ENCODE results near the gene DAPK1. TPM values are rescaled to one million over a fixed set of nuclear protein-coding genes. Genes with fewer than 3 reads are reported as not detected.

The DAPK1 gene
- total RNA-seq, 1 donor from 2014 or later, result 29.5 TPM

DNA sequence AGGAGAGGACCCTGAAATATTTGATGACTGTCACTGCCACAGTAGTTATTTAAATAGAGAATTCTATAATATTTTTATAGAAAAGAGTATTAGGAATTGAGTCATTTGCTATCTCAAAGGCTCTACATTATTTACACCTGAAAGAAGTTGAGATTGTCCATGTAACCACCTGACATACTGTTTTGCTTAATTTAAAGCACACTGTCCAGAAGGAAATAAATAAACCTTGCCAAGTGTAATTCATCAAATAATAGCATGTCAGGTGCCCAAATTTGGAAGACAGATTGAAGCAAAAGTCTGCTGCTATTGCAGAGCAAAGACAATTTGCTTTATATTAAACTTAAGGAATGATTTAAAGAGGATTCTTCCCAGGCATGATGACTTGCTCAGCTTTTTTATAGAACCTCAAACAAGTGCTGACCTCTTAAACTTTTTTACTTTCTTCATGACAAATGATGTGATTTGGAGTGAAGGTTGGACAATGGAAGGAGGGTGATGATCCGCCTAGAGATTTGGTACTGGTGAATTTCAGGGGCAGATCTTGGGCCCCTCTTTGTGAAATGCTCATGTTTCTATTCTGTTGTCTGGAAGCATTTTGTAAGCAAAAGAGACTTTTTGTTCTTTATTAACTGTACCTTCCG lies 65.0 kb downstream of the DAPK1 start:
- Histone ChIP-seq H4K20me1 (ENCODE audit: low read depth) (peaks cover 4% of the 10 kb centered on the region), H3K4me1 (no peaks in the 10 kb centered on the region), H3K36me3 (no peaks in the 10 kb centered on the region), H3K4me3 (no peak overlapping the region), H3F3A (ENCODE audit: low read depth) (no peaks in the 10 kb centered on the region), H3K9me3 (ENCODE audit: low read depth) (no peaks in the 10 kb centered on the region), H3K9ac (no peak overlapping the region), H3K4me2 (no peak overlapping the region), H3K27ac (no peak overlapping the region), H3K79me2 (ENCODE audit: low read depth) (peaks cover 34% of the 10 kb centered on the region), H3K27me3 (no peaks in the 10 kb centered on the region), H2AFZ (replicated peaks) (no peak overlapping the region)
- TF ChIP-seq EZH2 (IDR thresholded peaks at IDR 0.05) (no peak), EZH2phosphoT487 (IDR thresholded peaks at IDR 0.05) (no peak)
- TF ChIP-seq, protein P1, sequence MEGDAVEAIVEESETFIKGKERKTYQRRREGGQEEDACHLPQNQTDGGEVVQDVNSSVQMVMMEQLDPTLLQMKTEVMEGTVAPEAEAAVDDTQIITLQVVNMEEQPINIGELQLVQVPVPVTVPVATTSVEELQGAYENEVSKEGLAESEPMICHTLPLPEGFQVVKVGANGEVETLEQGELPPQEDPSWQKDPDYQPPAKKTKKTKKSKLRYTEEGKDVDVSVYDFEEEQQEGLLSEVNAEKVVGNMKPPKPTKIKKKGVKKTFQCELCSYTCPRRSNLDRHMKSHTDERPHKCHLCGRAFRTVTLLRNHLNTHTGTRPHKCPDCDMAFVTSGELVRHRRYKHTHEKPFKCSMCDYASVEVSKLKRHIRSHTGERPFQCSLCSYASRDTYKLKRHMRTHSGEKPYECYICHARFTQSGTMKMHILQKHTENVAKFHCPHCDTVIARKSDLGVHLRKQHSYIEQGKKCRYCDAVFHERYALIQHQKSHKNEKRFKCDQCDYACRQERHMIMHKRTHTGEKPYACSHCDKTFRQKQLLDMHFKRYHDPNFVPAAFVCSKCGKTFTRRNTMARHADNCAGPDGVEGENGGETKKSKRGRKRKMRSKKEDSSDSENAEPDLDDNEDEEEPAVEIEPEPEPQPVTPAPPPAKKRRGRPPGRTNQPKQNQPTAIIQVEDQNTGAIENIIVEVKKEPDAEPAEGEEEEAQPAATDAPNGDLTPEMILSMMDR (IDR thresholded peaks at IDR 0.05), result no peak
- peaks cover 2% of the 10 kb centered on the region for H3K27me3 Mint-ChIP-seq (ENCODE audit: insufficient read depth, low read depth)
- H3K9me3 Mint-ChIP-seq, result no peaks in the 10 kb centered on the region
- no peak for DNase-seq (ENCODE audit: low spot score)
- H3K36me3 Mint-ChIP-seq, result peaks cover 21% of the 10 kb centered on the region
- no peak overlapping the region for H3K27ac Mint-ChIP-seq
- H3K4me1 Mint-ChIP-seq, result peaks cover 9% of the 10 kb centered on the region
- H3K4me3 Mint-ChIP-seq, result no peak overlapping the region

GRCh38 chr9:87564111-87564510 lies 66.4 kb downstream of the DAPK1 start:
- H3K36me3 Mint-ChIP-seq, result peaks cover 25% of the 10 kb centered on the region
- TF ChIP-seq EZH2 (IDR thresholded peaks at IDR 0.05) (no peak), EZH2phosphoT487 (IDR thresholded peaks at IDR 0.05) (no peak)
- TF ChIP-seq, protein P1 (IDR thresholded peaks at IDR 0.05), result no peak

DNA sequence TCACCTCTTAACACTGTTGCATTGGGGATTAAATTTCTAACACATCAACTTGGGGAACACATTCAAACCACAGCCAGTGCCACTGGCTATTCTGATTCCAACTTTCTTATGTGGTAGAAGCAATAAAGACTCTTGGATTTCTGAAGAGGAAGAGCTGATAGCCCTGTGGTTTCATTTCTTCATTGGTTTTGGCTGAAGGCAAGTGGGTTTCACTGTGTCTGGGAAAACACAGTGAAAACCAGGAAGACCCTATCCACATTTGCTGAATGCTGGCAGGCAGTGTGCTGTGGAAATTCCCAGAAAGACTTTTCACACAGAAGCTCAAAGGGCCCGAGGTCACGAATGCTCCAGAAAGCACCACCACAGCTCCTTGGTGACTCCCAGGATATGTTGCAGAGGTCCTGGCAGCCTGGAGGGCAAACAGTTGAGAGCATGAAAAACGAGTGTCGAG lies 67.1 kb downstream of the DAPK1 start:
- Histone ChIP-seq H3K4me3 (no peak overlapping the region), H3K27ac (no peak overlapping the region), H3F3A (ENCODE audit: low read depth) (no peaks in the 10 kb centered on the region), H3K79me2 (ENCODE audit: low read depth) (peaks cover 37% of the 10 kb centered on the region), H3K4me2 (no peak overlapping the region), H3K27me3 (no peaks in the 10 kb centered on the region), H3K9ac (no peak overlapping the region), H3K9me3 (ENCODE audit: low read depth) (no peaks in the 10 kb centered on the region), H3K36me3 (no peaks in the 10 kb centered on the region), H2AFZ (replicated peaks) (no peak overlapping the region), H3K4me1 (peaks cover 22% of the 10 kb centered on the region), H4K20me1 (ENCODE audit: low read depth) (peaks cover 24% of the 10 kb centered on the region)
- Mint-ChIP-seq H3K4me3 (no peak overlapping the region), H3K9me3 (no peaks in the 10 kb centered on the region), H3K27ac (no peak overlapping the region), H3K36me3 (peaks cover 25% of the 10 kb centered on the region), H3K4me1 (peaks cover 26% of the 10 kb centered on the region), H3K27me3 (ENCODE audit: insufficient read depth, low read depth) (no peaks in the 10 kb centered on the region)
- TF ChIP-seq EZH2phosphoT487 (IDR thresholded peaks at IDR 0.05), result no peak
- TF ChIP-seq EZH2 (IDR thresholded peaks at IDR 0.05), result no peak
- TF ChIP-seq, protein P1 (IDR thresholded peaks at IDR 0.05), result no peak
- no peak for DNase-seq (ENCODE audit: low spot score)

More at GRCh38 chr9:87564111-87564510, 66.4 kb downstream of the DAPK1 start:
- Mint-ChIP-seq H3K9me3 (no peaks in the 10 kb centered on the region), H3K27ac (no peak overlapping the region), H3K27me3 (ENCODE audit: insufficient read depth, low read depth) (peaks cover 2% of the 10 kb centered on the region), H3K4me1 (peaks cover 20% of the 10 kb centered on the region), H3K4me3 (no peak overlapping the region)
- Histone ChIP-seq H2AFZ (replicated peaks) (no peak overlapping the region), H3K79me2 (ENCODE audit: low read depth) (peaks cover 37% of the 10 kb centered on the region), H3K27ac (no peak overlapping the region), H3K36me3 (no peaks in the 10 kb centered on the region), H3K4me3 (no peak overlapping the region), H3K27me3 (no peaks in the 10 kb centered on the region), H3K4me1 (peaks cover 14% of the 10 kb centered on the region), H3F3A (ENCODE audit: low read depth) (no peaks in the 10 kb centered on the region), H3K4me2 (no peak overlapping the region), H3K9me3 (ENCODE audit: low read depth) (no peaks in the 10 kb centered on the region), H4K20me1 (ENCODE audit: low read depth) (peaks cover 17% of the 10 kb centered on the region), H3K9ac (no peak overlapping the region)
- no peak for DNase-seq (ENCODE audit: low spot score)

Data from neural progenitor cell (in vitro differentiated cells).